Measurements from ENCODE around the gene MAP6.

MAP6 gene

DNA sequence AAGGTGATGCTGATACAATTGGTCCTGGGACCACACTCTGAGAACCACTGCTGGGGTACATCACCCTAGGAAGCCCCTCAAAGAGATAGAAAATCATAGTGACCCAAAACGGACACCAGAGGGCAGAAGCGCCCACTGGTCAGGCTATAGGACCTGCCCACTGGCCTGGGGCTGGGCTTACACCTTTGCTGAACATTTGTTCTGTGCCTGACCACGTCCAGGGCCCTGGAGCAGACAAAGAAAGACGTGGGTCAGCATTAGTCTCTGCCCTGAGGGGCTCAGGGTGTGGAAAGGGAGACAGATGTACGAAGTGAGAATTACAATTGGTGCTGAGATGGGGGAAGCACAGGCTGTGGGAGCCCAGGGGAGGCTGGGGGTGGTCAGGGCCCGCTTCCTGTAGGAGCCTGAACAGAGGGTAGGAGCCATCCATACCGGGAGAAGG lies 121.2 kb downstream of the MAP6 start:
- peak; percentile 5 for DNase-seq

DNA sequence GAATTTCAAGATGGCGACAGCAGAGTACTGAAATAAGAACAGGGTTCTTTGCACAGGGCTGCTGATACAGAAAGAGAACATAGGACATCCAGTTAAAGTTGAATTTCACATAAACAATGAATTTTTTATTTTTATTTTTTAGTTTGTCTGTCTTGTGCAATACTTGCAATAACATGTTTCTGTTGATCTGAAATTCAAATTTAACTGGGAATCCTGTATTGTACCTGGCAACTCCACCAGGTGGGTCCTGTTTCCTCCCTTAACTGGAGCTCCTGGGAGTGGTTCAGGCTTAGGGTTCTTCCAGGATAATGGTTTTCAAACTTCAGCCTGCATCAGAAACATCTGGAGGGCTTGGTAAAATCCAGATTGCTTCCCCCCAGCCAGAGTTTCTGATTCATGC lies 121.7 kb downstream of the MAP6 start:
- no peak for DNase-seq

DNA sequence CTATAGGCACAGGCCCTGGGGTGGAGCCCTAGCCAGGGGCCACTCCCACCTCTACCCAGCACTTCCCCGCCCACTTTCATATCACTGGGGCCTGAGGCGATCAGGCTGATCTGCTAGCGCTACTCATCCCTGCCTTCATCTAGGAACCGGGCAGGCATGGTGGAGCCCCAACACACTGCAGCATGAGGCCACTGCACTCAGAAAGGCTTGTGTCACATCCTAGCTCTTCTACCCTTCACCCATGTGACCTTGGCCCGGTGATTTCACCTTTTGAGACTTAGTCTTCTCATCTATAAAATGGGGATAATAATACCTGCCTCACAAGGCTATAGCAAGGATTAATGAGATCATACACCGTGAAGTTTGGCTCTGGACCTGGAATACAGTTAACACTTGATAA lies 125.0 kb downstream of the MAP6 start:
- no peak for DNase-seq

DNA sequence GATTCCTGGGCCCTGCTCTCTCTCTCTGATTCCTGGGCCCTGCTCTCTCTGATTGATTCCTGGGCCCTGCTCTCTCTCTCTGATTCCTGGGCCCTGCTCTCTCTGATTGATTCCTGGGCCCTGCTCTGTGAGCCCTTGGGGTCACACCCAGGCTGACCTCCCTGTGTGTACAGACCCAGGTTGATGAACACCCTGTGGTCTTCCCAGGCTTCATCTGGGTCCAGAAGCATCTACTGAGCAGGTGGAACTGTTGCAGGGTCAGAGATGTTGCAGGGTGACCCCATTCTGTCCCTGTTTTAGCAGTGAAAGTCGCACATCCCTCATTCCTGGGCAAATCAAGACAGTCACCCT lies 126.8 kb downstream of the MAP6 start:
- DNase-seq, result no peak

DNA sequence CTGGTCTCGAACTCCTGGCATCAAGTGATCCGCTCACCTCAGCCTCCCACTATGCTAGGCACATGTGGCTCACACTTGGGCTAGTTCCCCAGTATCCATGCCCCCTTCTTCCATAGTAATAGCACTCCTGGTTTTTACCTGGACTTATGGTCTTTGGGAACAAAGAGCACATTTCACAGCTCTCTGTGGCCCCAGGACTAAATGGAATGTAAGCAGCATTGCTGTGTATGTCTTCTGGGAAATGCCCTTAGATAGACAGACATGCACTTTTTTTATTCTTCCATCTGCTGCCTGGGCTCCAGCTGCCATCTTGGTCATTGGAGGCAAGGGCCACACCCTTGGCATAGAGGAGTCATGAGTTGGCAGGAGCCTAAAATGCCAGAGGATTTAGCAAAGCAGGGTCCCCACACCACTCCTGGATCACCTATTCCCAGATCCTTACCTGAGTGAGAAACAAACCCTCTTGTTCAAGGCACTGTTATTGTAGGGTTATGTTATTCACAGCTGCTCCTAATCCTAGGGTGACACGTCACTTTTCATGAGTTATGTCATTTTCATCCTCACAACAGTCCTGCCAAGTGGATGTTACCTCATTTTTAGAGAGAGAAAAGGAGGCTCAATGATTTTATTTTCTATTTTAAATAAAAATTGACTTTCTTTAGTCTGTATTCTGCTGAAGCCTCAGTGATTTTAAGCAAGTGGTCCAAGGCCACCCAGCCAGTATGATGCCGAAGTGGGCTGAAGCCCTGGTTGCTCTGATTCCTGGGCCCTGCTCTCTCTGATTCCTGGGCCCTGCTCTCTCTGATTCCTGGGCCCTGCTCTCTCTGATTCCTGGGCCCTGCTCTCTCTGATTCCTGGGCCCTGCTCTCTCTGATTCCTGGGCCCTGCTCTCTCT lies 127.4 kb downstream of the MAP6 start:
- no peak for DNase-seq

DNA sequence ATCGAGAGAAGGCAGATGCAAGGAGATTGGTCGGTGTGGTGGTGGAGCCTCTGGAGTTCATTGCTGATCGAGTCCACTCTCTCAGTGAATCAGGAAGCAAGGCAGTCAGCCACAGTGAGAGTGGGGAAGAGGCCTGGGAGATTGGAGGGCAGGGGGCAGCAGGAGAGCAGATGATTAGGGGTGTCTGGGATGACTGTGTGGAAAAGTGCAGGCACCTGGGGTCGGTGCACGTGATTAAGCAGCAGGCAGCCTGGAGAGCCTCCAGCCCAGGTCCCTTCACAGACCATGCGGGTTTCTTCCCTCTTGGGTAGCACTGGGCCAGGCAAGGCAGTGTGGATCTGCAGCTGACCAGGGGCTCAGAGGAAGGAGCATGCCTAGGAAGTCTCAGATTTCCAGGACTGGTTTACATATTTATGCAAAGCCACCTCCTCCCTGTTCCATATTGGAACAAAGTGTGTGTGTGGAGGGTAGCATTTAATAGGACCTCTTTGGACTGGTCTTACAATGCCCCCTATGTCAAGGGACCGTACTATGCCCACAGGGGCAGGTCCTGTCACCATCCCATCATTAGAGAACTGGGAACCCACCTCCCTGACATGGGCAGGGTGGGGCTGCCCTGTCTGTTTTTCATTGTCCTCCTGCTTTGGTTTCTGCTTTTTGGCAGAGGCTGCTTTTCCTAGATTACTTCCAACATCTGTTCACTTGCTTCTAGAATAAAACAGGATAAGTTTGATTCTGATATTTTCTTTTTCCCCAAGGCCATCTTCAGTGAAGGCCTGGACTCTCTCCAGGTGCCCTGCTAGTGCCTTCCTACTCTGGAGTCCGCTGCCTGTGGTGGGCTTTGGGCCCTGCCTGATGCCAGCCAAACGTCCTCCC lies 129.1 kb downstream of the MAP6 start:
- DNase-seq, result no peak

DNA sequence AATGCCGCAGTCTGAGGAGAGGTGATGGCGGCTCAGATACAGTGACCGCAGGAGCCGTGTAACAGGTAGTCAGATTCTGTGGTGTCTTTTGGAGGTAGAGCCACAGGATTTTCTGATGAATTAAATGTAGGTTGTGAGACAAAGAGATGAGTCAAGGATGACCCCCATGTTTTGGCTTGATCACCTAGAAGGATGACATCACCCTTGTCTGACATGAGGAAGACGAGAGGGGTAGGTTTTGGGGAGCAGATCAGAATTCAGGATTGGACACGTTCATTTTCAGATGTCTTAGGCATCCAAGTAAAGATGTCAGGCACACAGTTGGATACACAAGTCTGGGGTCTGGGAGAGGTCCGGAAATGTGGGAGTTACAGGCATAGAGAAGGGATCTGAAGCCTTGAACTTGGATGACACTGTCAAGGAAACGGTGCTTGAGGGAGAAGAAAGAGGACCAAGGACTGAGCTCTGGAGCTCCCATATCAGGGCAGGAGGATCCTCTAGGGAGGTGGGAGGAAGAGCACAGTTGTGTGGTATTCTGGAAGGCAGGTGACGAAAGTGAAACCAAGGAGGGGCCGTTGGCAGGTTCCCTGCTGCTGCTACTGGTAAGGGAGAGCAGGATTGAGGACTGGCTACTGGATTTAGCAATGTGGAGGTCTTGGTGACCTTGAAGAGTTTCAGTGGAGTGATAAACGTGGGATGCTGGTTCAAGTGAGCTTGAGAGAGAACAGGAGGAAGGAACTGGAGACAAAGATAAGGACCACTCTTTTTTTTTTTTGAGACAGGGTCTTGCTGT lies 130.5 kb downstream of the MAP6 start:
- no peak for DNase-seq

DNA sequence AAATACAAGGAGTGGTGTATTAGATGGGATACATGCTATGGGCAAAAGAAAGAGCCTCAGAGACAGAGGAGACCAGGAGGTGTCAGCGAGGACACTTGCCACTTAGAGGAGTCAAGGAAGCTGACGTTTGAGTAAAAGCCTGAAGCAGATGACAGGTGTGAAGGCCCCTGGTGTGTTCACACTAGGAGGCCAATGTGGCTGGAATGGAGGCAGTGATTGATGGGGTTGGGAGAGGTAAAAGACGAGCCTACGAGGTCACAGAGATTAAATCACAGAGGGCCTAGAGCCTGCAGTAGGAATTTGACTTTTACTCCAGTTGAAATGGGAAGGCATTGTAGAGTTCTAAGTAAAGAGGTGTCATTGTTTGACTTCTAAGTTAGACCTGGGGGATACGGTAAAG lies 131.1 kb downstream of the MAP6 start:
- DNase-seq, result no peak
